Measurements from ENCODE around the gene VWA8. TPM values are rescaled to one million over a fixed set of nuclear protein-coding genes. Genes with fewer than 3 reads are reported as not detected.
"Not testable (repeated sequence)": the region's sequence is repeated elsewhere in the genome, so short reads cannot be mapped to it uniquely, and the experiment has no call there.

The VWA8 gene
- total RNA-seq, 3 donors from 2014 or later: 18.4 to 43.5 (median 34.7) TPM

DNA sequence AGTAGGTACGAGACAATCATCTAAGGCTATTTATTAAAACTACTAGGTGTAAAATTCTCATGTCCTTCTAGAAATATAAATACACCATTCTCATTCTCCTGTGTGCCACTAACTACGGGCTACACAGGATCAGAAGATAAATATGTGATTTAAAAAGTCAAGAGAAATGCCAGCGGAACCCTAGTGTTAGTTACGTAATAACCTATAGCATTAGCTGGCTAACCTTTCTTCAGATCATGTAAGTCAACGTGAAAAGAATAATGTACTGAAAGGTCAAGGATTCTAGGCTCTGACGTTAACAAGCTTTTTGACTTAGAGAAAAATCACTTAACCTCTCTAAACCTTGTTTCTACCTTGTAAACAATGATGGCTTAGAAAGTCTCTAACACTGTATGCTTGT is 381.7 kb downstream of the VWA8 start:
- no peaks in the 10 kb centered on the region for H3K36me3 ChIP-seq
- no peak overlapping the region for H3K4me3 ChIP-seq
- no peak for DNase-seq (ENCODE audit: low spot score in 2 of 2)
- H3K27me3 ChIP-seq: no peaks in the 10 kb centered on the region
- no peaks in the 10 kb centered on the region for H3K9me3 ChIP-seq
- no peaks in the 10 kb centered on the region for H3K4me1 ChIP-seq
- intact Hi-C loops (cut with DNase I; ENCODE audit: low total_unique reads): no loop called here
- TF ChIP-seq POLR2AphosphoS5 (IDR thresholded peaks at IDR 0.05) (no peak), POLR2A (IDR thresholded peaks at IDR 0.05) (no peak), CTCF (IDR thresholded peaks at IDR 0.05) (no peak)
- H3K27ac ChIP-seq: no peak overlapping the region

GRCh38 chr13:41578371-41578770 is 382.5 kb downstream of the VWA8 start:
- Histone ChIP-seq H3K4me1 (no peaks in the 10 kb centered on the region), H3K36me3 (no peaks in the 10 kb centered on the region), H3K27ac (no peak overlapping the region), H3K27me3 (no peaks in the 10 kb centered on the region), H3K9me3 (no peaks in the 10 kb centered on the region), H3K4me3 (no peak overlapping the region)
- TF ChIP-seq POLR2AphosphoS5 (IDR thresholded peaks at IDR 0.05) (no peak), CTCF (IDR thresholded peaks at IDR 0.05) (no peak), POLR2A (IDR thresholded peaks at IDR 0.05) (no peak)
- no peak for DNase-seq (ENCODE audit: low spot score in 2 of 2)
- intact Hi-C loops (cut with DNase I; ENCODE audit: low total_unique reads): no loop called here

- H3K9me3 ChIP-seq: no peaks in the 10 kb centered on the region
- H3K4me3 ChIP-seq: peak overlapping the region in 2 of 3 donors; percentile 1 to 45
- intact Hi-C loops (cut with DNase I; ENCODE audit: low total_unique reads): no loop called here
- H3K36me3 ChIP-seq: no peaks in the 10 kb centered on the region
- no peaks in the 10 kb centered on the region for H3K27me3 ChIP-seq
- DNase-seq (ENCODE audit: low spot score in 2 of 2): peak in 1 of 2 donors; percentile 26
- TF ChIP-seq POLR2A (IDR thresholded peaks at IDR 0.05): no peak
- TF ChIP-seq POLR2AphosphoS5 (IDR thresholded peaks at IDR 0.05): peak in 2 of 3 donors; percentile 35 to 73
- no peaks in the 10 kb centered on the region for H3K4me1 ChIP-seq
- peak overlapping the region; percentile 47 to 55 for H3K27ac ChIP-seq
Observed at GRCh38 chr13:41577436-41577835, 383.5 kb downstream of the VWA8 start.

GRCh38 chr13:41573640-41574039 is 387.3 kb downstream of the VWA8 start:
- intact Hi-C loops (cut with DNase I; ENCODE audit: low total_unique reads); H3K9me3 ChIP-seq; H3K4me1 ChIP-seq; H3K27me3 ChIP-seq; H3K36me3 ChIP-seq; H3K4me3 ChIP-seq; DNase-seq (ENCODE audit: low spot score in 2 of 2); H3K27ac ChIP-seq: not testable (repeated sequence)

GRCh38 chr13:41571817-41572340 is 389.0 kb downstream of the VWA8 start:
- H3K4me3 ChIP-seq; H3K4me1 ChIP-seq; intact Hi-C loops (cut with DNase I; ENCODE audit: low total_unique reads); DNase-seq (ENCODE audit: low spot score in 2 of 2); H3K36me3 ChIP-seq; H3K27ac ChIP-seq; H3K9me3 ChIP-seq; H3K27me3 ChIP-seq: not testable (repeated sequence)

- Histone ChIP-seq H3K4me1 (no peaks in the 10 kb centered on the region), H3K36me3 (no peaks in the 10 kb centered on the region), H3K27ac (peak overlapping the region in 1 of 2 donors; percentile 65), H3K27me3 (no peaks in the 10 kb centered on the region), H3K9me3 (no peaks in the 10 kb centered on the region), H3K4me3 (no peak overlapping the region)
- TF ChIP-seq CTCF (IDR thresholded peaks at IDR 0.05) (peak in 1 of 3 donors; percentile 14), POLR2A (IDR thresholded peaks at IDR 0.05) (no peak), POLR2AphosphoS5 (IDR thresholded peaks at IDR 0.05) (no peak)
- no peak for DNase-seq (ENCODE audit: low spot score in 2 of 2)
- intact Hi-C loops (cut with DNase I; ENCODE audit: low total_unique reads): no loop called here
Observed at GRCh38 chr13:41568972-41569351, 391.9 kb downstream of the VWA8 start.

Data from breast epithelium (tissue), 4 donors.